Tibial nerve (tissue), 3 donors: ENCODE results near the gene MYH3.

Source experiments
- POLR2A ChIP-seq, 2 donors: fragments of 450-650 bp; IDR thresholded peaks; one replicate each; pipeline ENCODE4 v1.6.1; 2017; ENCODE audit warnings: antibody characterized with exemption in 2 of 2, mild to moderate bottlenecking in 2 of 2, moderate library complexity in 2 of 2
- TF ChIP-seq, protein P1 (sequence below), 5 experiments: fragments of 200-600 bp in 3 of 5; fragments of 450-650 bp in 2 of 5; sonication (generic) in 3 of 5; IDR thresholded peaks; one replicate each; pipeline ENCODE4 v1.5.1; 2016 to 2019; ENCODE audit warnings: antibody characterized with exemption in 5 of 5, mild to moderate bottlenecking in 3 of 5, moderate library complexity in 2 of 5

DNA sequence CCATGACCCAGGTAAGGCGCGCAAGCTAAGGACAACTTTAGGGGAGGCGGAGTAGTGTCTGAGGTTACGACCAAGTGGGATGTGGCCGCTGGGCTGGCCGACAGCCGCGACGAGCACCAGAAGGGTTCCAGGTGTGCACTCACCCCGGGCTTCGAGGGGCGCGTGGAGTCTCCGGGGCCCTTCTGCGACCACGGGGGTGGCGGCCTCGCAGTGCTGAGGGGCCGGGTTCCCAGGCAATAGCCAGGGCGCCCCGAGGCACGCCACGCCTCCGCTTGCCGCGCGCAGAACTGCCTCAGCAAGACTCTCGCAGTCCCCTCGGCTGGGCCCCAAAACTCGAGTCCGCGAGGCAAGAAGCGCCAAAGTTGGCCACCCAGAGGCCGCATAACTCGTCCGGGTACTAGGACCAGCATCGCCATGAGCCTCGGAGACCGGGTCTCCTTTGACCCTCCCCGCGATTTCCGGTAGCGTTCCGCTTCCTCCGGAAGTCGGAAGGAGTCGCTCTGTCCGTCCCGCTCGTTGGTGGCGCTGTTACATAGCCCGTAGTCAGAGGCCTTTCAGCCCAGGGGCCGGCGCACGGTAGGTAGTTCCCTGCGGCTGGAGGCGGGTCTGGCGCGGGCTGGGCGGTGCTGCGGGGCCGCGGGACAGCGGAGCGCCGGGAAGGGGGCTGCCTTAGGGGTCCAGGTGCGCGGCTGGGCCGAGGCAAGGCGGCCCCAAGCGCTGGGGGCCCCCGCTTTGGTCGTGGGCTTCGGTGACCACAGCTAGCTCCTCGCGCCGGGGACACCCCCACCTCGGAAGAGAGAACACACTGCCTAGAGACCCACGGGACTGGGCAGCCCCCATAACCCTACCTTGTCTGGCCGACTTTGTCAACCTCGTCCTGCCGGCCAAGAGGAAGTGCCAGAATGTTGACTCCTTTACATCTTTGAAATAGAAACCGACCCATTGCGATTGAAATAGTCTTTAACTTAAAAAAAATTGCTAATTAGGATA lies 40.3 kb upstream of the MYH3 start, which contains the start of the genes ADPRM and SCO1:
- TF ChIP-seq, protein P1, sequence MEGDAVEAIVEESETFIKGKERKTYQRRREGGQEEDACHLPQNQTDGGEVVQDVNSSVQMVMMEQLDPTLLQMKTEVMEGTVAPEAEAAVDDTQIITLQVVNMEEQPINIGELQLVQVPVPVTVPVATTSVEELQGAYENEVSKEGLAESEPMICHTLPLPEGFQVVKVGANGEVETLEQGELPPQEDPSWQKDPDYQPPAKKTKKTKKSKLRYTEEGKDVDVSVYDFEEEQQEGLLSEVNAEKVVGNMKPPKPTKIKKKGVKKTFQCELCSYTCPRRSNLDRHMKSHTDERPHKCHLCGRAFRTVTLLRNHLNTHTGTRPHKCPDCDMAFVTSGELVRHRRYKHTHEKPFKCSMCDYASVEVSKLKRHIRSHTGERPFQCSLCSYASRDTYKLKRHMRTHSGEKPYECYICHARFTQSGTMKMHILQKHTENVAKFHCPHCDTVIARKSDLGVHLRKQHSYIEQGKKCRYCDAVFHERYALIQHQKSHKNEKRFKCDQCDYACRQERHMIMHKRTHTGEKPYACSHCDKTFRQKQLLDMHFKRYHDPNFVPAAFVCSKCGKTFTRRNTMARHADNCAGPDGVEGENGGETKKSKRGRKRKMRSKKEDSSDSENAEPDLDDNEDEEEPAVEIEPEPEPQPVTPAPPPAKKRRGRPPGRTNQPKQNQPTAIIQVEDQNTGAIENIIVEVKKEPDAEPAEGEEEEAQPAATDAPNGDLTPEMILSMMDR (IDR thresholded peaks at IDR 0.05) = peak; percentile 26 to 68 (median 51)
- TF ChIP-seq POLR2A (IDR thresholded peaks at IDR 0.05) = peak; percentile 82 to 94
